GM20000 (cell line): ENCODE measurements around the gene HYDIN.

ENCODE experiments used
- DNase-seq: peaks from one replicate; pipeline ENCODE4 v3.0.0; 2012; ENCODE audit warnings: low spot score
- TF ChIP-seq, protein P1 (sequence below): IDR thresholded peaks from 2 replicates; pipeline ENCODE4 v1.5.1; 2012; ENCODE audit warnings: mild to moderate bottlenecking, control low read depth; ENCODE audit errors: extremely low read depth, missing control alignments

HYDIN gene

GRCh38 chr16:71201556-71201955 is 29.0 kb downstream of the HYDIN start:
- no peak for DNase-seq
- TF ChIP-seq, protein P1, sequence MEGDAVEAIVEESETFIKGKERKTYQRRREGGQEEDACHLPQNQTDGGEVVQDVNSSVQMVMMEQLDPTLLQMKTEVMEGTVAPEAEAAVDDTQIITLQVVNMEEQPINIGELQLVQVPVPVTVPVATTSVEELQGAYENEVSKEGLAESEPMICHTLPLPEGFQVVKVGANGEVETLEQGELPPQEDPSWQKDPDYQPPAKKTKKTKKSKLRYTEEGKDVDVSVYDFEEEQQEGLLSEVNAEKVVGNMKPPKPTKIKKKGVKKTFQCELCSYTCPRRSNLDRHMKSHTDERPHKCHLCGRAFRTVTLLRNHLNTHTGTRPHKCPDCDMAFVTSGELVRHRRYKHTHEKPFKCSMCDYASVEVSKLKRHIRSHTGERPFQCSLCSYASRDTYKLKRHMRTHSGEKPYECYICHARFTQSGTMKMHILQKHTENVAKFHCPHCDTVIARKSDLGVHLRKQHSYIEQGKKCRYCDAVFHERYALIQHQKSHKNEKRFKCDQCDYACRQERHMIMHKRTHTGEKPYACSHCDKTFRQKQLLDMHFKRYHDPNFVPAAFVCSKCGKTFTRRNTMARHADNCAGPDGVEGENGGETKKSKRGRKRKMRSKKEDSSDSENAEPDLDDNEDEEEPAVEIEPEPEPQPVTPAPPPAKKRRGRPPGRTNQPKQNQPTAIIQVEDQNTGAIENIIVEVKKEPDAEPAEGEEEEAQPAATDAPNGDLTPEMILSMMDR: no peak

GRCh38 chr16:71201054-71201453 is 29.5 kb downstream of the HYDIN start:
- no peak for DNase-seq
- TF ChIP-seq, protein P1: no peak

- TF ChIP-seq, protein P1: no peak
- DNase-seq: no peak
Measured at GRCh38 chr16:71198408-71198807, 32.1 kb downstream of the HYDIN start.

DNA sequence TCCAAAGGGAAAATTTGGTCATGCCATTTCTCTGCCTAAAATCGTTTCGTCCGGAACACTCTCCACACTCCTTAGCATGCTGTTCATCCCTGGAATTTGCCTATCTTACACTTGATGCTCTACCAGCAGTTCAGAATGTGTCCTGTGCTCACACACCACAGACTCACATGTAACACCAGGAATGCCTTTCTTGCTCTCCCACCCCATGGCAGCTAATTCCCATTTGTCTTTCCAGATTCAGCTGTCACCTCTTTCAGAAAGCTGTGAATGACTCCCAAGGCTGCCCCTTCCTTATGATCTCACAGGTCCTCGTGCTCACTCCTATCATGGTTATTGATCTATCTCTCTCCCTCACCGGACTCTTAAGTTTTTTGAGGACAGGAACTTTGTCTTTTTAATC is 38.1 kb downstream of the HYDIN start:
- no peak for DNase-seq
- TF ChIP-seq, protein P1: no peak

GRCh38 chr16:71188956-71189712 is 41.4 kb downstream of the HYDIN start:
- DNase-seq: no peak
- TF ChIP-seq, protein P1: no peak

DNA sequence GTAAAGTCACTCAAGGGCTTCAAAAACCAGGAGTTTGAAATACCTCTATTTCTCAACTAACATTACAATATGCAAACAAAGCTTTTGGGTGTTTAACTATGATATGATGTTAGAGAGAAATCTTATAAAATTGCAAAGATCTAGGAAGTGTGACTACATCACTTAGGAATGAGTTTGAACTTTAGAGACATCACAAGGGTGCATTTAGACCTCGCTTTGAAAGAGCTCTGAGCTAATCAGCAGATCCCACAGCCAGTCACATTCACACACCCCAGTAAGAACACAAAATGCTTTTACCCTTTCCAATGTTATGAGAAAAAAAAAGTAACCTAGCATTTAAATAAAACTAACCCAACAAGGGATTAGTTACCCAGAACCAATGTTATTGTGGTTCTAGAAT is 45.2 kb downstream of the HYDIN start:
- DNase-seq: no peak
- TF ChIP-seq, protein P1: no peak

DNA sequence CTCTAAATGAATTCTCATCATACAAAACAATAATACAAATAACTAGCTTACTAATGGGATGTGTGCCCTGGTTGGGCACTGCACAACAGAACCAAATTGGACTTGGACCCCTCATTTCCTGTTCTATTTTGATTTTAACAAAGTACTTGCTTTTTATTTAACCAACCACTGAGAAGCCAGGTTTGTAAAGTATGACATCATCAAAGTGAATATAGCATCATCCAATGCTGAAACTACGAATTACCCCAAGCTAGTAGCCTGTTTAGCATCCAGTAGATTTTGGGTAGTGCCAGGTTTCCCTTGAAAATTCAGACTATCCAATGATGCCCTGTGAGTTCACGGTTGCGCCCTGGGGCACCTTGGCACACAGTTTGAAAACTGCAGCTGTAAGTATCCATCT is 51.0 kb downstream of the HYDIN start:
- DNase-seq: no peak
- TF ChIP-seq, protein P1: no peak
